ENCODE results near the gene IMPA2. TPM values are rescaled to one million over a fixed set of nuclear protein-coding genes. Genes with fewer than 3 reads are reported as not detected.

Gene IMPA2
- total and polyA plus RNA-seq, 2 of the 13 experiments (the other 11 are each of a cell fraction or from before 2014, with no cell fraction given), result 37.8 to 71.8 TPM

DNA sequence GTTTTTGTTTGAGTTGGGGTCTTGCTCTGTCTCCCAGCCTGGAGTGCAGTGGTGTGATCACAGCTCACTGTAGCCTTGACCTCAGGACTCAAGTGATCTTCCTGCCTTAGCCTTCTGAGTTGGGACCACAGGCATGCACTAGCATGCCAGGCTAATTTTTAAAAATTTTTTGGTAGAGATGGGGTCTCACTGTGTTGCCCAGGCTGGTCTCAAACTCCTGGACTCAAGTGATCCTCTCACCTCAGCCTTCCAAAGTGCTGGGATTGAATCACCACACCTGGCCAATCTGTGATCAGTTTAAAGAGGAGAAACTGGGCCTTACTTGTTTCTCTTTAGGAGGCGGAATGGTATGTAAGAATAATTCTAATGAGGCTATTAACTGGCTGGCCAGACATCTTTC lies 49.9 kb downstream of the IMPA2 start:
- H3K9ac ChIP-seq (ENCODE audit: insufficient read depth, low read depth, low read length), result no peak overlapping the region
- peaks cover 21% of the 10 kb centered on the region for H3K4me1 ChIP-seq (ENCODE audit: insufficient read depth, low read length)
- no peak overlapping the region for H3K4me2 ChIP-seq (ENCODE audit: low read depth, low read length)
- no peaks in the 10 kb centered on the region for H3K9me3 ChIP-seq (ENCODE audit: low read length)
- DNase-seq (ENCODE audit: low spot score) (no peak), FAIRE-seq (no peak), ATAC-seq (no peak)
- H3K27me3 ChIP-seq (ENCODE audit: control insufficient read depth in 1 of 2, insufficient read depth in 2 of 2, low read length in 2 of 2), result no peaks in the 10 kb centered on the region; a peak in 1 of 5 replicates
- peaks cover 6 to 25% of the 10 kb centered on the region in 2 experiments; a peak in 4 of 5 replicates for H3K36me3 ChIP-seq (replicated peaks in 1 of 2; ENCODE audit: control insufficient read depth in 1 of 2, insufficient read depth in 2 of 2, low read length in 2 of 2)
- H3K27ac ChIP-seq (ENCODE audit: extremely low read length, insufficient read depth, low read length), result no peak overlapping the region
- no peak overlapping the region for H2AFZ ChIP-seq (ENCODE audit: low read length)
- no peak overlapping the region for H3K4me3 ChIP-seq (replicated peaks in 1 of 3; ENCODE audit: insufficient read depth in 1 of 3, low read depth in 2 of 3, low read length in 3 of 3)
- in situ Hi-C loops (cut with HindIII; ENCODE audit: extremely low pct_ligation_motif_present, low pct_unique_long_range_greater_than_20kb) (no loop called here), intact Hi-C loops (cut with micrococcal nuclease; ENCODE audit: unreplicated experiment) (no loop called here)
- no peaks in the 10 kb centered on the region for H4K20me1 ChIP-seq (ENCODE audit: insufficient read depth, low read length)
- CTCF ChIA-PET (ENCODE audit: low intra/inter-chr PET ratio, low total read pairs), result no interaction called here
- H3K79me2 ChIP-seq (ENCODE audit: insufficient read depth, low read length), result no peaks in the 10 kb centered on the region
- 100% methylated on average over 1 of the region's 1 CpG for WGBS (ENCODE audit: low lambda C conversion rate)
- no TSS peak for BruUV-seq (replicated peaks)
- POLR2A ChIA-PET, result no interaction called here
- TF ChIP-seq MED8 (CRISPR knock-in tag; IDR thresholded peaks at IDR 0.05; ENCODE audit: insufficient replicate concordance), result no peak
- no peak for TF ChIP-seq ARNT (IDR thresholded peaks at IDR 0.05)
- TF ChIP-seq, protein P1, sequence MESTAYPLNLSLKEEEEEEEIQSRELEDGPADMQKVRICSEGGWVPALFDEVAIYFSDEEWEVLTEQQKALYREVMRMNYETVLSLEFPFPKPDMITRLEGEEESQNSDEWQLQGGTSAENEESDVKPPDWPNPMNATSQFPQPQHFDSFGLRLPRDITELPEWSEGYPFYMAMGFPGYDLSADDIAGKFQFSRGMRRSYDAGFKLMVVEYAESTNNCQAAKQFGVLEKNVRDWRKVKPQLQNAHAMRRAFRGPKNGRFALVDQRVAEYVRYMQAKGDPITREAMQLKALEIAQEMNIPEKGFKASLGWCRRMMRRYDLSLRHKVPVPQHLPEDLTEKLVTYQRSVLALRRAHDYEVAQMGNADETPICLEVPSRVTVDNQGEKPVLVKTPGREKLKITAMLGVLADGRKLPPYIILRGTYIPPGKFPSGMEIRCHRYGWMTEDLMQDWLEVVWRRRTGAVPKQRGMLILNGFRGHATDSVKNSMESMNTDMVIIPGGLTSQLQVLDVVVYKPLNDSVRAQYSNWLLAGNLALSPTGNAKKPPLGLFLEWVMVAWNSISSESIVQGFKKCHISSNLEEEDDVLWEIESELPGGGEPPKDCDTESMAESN (CRISPR knock-in tag; conservative IDR thresholded peaks at IDR 0.05), result no peak
- no peak for TF ChIP-seq ZNF282 (IDR thresholded peaks at IDR 0.05; ENCODE audit: partially characterized antibody)
- no peak for TF ChIP-seq ZNF782 (CRISPR knock-in tag; IDR thresholded peaks at IDR 0.05; ENCODE audit: borderline replicate concordance)
- TF ChIP-seq ZNF558 (CRISPR knock-in tag; IDR thresholded peaks at IDR 0.05; ENCODE audit: borderline replicate concordance), result no peak
- no peak for TF ChIP-seq TRIM24 (CRISPR knock-in tag; IDR thresholded peaks at IDR 0.05)
- TF ChIP-seq SMC3 (IDR thresholded peaks at IDR 0.05; ENCODE audit: low read length), result no peak
- no peak for TF ChIP-seq ZNF343 (CRISPR knock-in tag; IDR thresholded peaks at IDR 0.05)
- no peak for TF ChIP-seq ZNF180 (CRISPR knock-in tag; IDR thresholded peaks at IDR 0.05; ENCODE audit: borderline replicate concordance, low read depth)
- no peak for TF ChIP-seq KDM5A (IDR thresholded peaks at IDR 0.05; ENCODE audit: borderline replicate concordance, low read length)
- TF ChIP-seq ZFP36L2 (CRISPR knock-in tag; IDR thresholded peaks at IDR 0.05), result no peak
- no peak for TF ChIP-seq U2AF1 (optimal IDR thresholded peaks at IDR 0.05; ENCODE audit: low read depth, low read length)
- TF ChIP-seq, protein P2, sequence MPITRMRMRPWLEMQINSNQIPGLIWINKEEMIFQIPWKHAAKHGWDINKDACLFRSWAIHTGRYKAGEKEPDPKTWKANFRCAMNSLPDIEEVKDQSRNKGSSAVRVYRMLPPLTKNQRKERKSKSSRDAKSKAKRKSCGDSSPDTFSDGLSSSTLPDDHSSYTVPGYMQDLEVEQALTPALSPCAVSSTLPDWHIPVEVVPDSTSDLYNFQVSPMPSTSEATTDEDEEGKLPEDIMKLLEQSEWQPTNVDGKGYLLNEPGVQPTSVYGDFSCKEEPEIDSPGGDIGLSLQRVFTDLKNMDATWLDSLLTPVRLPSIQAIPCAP (CRISPR knock-in tag; IDR thresholded peaks at IDR 0.05; ENCODE audit: low read depth), result no peak
- no peak for TF ChIP-seq KDM4B (CRISPR knock-in tag; IDR thresholded peaks at IDR 0.05)

Data from HepG2 (cell line).